SH-SY5Y (cell line): Measurements from ENCODE around the gene SAFB.

Source experiments
- GATA2 ChIP-seq: IDR thresholded peaks from 2 replicates; pipeline ENCODE4 v1.6.1; 2011; ENCODE audit warnings: mild to moderate bottlenecking, low read depth, low read length
- GATA3 ChIP-seq: IDR thresholded peaks from 2 replicates; pipeline ENCODE4 v1.6.1; 2011; ENCODE audit warnings: low read depth, mild to moderate bottlenecking, low read length, moderate library complexity

Gene SAFB

DNA sequence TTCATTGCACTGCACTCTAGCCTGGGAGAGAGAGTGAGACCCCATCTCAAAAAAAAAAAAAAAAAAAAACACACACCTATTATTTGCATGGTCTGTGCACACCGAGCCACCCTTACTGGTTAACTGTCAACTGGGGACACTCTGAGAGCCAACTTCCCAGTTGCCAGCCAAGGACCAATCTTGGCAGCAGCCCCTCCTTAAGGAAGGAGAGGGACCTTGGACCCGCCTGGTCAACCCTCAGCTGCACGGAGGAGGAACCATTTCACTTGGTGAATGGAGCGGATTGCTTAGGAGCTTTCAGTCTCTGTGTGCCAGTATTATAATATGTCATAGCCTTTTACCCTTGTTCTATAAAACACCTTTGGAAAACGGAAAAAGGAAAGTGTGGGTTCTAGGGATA is 32.5 kb downstream of the SAFB start:
- TF ChIP-seq GATA3 (no peak), GATA2 (no peak)

DNA sequence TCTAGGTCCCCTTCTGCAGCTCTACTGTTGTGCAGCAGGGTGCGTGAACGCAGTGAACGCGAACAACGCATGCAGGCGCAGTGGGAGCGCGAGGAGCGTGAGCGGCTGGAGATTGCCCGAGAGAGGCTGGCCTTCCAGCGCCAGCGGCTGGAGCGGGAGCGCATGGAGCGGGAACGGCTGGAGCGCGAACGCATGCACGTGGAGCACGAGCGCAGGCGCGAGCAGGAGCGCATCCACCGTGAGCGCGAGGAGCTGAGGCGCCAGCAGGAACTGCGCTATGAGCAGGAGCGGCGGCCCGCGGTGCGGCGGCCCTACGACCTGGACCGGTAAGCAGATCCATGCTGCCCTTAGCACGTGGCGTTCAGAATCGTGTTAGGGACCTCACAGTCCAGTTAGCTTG is 38.6 kb downstream of the SAFB start:
- TF ChIP-seq GATA3 (no peak), GATA2 (no peak)

DNA sequence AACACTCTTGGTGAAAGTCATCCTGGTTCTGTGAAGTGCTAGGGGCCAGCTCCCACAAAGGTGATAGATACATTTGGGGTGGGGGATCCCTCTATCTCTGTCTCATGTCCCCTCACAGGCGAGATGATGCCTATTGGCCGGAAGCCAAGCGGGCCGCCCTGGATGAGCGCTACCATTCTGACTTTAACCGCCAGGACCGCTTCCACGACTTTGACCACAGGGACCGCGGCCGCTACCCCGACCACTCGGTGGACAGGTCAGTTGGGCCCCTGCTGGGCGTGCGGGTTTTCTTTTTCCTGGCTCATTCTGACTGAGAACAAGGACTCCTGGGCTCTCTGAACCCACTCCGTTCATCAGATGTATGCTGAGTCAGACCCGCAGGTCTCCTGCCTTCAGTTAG is 41.0 kb downstream of the SAFB start:
- no peak for TF ChIP-seq GATA2
- TF ChIP-seq GATA3 = no peak

DNA sequence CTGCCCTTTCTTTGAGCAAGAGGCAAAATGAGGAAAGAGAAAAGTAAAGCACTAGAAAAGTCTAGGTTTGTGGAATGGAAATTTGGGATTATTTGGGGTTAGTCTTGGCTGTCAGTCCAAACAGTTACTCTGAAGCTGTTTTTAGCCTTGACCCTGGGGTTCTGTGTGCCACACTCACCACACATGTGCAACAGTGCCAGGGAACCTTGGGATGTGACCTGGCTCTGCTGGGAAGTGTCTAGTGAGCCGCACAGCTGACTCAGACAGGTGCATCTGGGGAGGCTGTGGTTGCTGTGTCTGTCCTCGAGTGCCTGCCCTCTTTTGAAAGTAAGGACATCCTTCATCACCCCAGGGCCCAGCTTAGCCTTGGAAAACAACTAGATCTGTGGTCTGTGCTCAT is 41.6 kb downstream of the SAFB start:
- TF ChIP-seq GATA2 = no peak
- TF ChIP-seq GATA3 = no peak

DNA sequence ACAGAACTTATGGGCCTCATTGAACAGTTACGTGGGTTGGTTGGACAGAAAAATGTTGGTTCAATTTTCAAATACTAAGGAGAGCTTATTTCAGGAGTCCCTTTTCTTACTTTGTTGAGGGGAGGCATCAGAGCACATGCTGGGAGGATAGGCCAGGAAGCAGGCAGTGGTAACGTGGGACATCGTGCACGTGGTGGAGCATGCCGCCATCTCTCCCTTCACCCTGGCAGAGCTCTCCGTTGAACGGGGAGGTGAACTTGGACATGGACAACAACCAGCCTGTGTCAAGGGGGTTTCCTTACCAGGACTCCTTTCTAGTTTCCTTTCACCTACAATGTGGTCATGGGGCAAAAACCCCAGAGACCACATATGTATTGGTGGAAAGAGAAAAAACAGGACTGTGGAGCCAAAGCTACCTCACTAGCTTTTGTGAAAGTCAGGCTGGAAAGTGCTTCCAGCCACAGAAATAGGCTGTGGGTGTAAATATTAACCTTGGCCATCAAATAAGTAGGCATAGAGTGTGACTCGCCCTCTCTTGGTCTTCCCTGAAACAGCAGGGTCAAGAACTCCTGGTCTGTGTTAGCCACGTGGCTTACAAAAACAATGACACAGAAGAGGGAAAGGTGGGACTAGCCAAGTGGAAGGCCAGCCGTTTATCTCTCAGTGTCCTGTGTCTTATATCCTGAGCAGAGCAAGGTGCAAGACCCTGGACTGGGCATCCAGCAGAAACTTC is 43.1 kb downstream of the SAFB start:
- TF ChIP-seq GATA3 (no peak), GATA2 (no peak)

DNA sequence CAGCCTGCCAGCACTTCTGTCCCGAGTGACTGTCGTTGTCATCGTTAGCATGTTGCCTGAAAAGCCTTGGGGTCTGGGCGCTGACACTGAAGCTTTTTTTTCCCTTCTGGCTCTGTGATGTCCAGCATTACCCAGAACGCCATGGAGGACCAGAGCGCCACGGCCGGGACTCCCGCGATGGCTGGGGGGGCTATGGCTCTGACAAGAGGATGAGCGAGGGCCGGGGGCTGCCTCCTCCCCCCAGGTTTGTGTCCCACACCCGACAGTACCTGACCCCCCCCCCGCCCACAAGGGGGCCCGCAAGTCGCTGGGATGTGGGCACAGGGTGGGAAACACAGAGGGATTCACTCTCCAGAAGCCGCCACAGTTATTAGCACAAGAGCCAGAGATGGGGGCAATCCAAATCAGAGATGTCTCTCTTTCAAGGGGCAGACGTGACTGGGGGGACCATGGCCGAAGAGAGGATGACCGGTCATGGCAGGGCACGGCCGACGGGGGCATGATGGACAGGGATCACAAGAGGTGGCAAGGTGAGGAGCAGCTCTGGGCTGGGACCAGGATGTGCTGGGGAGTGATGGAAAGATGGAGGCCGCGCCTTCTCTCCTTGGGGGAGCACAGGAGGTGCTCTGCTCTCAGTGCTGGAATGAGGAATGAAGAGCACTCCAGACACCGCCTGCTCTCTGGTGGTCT is 44.2 kb downstream of the SAFB start:
- TF ChIP-seq GATA3 (no peak), GATA2 (no peak)

DNA sequence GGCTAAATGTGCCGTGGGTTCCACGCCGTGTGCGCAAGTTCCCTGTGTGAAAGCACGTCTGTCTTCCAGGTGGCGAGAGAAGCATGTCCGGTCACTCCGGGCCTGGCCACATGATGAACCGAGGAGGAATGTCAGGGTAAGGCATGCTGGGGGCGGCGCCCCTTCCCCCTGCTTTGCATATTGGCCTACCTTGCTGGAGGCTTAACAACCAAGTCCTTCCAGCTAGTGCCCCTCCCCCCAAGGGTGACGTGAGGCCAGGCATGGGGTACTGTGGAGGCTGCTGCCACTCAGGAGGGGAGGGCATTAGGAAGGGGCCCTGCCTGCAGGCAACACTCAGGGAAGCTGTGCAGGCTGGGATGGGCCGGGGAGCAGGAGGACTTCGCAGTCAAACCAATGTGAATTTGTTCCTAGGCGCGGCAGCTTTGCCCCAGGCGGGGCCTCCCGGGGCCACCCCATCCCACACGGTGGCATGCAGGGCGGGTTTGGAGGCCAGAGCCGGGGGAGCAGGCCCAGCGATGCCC is 44.9 kb downstream of the SAFB start:
- no peak for TF ChIP-seq GATA3
- no peak for TF ChIP-seq GATA2

DNA sequence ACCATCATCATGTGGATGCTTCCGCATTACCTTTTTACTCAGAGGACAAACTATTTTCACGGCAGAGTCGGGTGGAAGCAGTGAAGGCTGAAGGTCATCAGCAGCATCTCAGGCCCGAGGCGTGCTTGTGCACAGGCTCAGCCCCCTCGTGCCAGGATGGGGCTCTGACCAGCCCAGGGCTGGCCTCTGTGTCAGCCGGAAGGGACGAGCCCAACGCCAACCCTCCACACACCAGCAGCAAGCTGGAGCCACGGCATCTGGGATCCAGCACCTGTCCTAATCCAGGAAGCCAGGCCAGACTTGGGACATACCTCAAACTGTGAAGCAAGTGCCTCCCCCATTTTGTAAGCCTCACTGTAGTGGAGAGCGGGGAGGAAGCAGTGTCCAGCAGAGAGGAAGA is 46.3 kb downstream of the SAFB start:
- TF ChIP-seq GATA3 = no peak
- TF ChIP-seq GATA2 = no peak

DNA sequence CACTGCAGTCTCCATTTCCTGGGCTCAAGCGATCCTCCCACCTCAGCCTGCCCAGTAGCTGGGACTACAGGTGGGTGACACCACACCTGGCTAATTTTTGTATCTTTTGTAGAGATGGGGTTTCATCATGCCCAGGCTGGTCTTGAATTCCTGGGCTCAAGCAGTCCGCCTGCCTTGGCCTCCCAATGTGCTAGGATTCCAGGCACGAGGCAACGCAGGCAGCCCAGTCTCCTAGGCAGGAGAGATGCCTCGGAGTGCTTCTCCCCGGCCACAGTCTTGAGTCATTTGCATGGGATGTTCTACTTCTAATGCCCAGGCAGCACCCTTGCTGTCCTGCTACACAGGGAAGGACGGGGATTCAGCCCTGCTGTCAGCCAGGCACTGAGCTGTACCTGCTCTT is 48.7 kb downstream of the SAFB start:
- TF ChIP-seq GATA2 (no peak), GATA3 (no peak)

DNA sequence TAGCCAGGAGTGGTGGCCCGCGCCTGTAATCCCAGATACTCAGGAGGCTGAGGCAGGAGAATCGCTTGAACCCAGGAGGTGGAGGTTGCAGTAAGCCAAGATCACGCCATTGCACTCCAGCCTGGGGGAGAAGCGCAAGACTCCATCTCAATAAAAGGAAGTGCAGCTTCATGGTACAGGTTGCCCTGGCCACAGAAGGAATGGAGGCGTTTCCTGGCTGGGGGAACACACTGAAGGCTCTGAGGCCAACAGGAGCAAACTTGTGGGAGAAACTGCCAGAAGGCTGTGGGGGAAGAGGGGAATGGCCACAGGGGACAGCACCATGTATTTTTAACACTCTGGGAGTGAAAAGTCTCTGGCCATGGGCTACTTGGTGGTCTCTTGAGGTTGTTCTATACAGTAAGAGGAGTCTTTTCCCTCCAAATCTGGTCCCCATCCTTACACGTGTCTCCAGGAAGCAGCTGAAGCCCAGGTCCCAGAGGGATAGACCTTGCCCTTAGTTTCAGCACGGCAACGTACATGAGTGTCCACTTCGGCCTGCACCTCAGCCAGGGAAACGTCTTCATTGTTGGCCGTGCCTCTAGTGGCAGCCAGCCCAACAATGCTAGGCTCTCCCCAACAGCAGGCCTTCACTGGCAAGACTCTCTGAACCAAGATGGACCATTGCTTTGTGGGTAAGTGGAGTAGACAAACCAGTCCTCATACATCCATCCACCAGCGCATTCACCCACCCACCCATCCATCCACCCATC is 50.0 kb downstream of the SAFB start:
- TF ChIP-seq GATA2 = no peak
- TF ChIP-seq GATA3 = no peak

DNA sequence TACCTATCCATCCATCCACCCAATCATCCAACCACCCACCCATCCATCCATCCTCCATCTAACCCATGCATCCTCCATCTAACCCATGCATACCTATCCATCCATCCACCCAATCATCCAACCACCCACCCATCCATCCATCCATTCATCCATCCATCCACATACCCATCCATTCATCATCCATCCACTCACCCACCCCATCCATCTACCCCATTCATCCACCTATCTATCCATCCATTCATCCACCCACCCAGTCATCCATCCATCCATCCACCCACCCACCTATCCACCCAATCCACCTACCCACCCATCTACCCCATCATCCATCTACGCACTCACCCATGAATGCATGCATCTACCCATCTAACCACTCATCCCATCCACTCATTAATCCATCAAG is 50.9 kb downstream of the SAFB start:
- TF ChIP-seq GATA3 = no peak
- no peak for TF ChIP-seq GATA2

DNA sequence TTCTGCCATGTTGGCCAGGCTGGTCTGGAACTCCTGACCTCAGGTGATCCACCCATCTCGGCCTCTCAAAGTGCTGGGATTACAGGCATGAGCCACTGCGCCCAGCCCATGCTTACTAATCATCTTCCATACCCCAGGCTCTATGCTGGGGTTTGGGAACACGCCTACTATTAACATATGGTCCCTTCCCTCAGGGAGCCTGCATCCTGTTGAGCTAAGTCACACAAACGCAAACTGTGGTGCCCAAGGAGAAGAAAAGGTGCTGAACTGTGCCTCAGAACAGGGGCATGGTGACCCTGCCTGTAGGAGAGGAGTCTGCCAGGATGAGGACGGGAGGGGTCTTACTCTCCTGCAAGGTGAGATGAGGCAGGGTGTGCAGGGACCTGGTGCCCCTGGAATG is 51.8 kb downstream of the SAFB start:
- TF ChIP-seq GATA2 (no peak), GATA3 (no peak)

DNA sequence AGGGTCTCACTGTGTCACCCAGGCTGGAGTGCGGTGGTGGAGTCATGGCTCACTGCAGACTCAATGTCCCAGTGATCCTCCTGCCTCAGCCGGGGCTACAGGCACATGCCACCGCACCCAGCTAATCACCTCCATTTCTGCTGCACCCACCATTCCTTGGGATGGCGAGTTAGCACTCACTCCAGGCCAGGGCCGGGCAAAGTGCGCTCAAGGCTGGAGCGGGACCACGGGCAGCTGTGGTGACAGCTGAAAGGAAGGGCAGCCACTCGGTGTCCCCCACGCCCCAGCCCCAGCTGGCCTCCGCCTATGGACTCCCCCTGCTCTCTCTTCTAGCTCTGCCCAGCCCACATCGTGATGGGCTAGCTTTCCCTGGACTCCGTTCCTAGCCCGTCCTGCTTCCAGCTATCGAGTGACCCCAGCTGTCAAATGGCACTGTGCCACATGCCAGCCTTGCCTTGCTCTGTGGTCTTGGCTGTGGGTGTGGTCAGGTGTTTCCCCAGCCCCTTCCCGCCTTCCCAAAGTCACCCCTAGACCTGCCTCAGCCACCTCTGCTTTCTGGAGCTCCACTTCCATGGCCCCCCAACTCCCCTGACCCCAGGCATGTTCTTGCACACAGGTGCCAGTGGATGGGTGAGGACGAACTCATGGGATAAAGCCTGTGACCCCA is 53.4 kb downstream of the SAFB start:
- TF ChIP-seq GATA2 (no peak), GATA3 (no peak)

DNA sequence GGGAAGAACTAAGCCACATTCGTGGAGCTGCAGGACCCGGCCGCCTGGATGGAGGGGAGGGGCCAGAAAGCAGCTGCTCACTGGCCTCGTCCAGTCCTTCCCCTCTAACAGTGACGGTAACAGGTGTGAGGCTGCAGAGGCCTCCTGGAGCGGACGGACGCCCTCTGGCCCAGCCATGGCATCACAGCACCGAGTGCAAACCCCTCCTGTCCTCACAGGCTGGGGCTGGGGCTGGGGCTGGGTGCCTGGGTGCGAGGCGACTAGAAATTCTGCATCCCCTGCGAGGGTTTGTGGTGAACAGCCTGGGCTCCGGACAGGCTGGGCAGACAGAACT is 53.9 kb downstream of the SAFB start:
- no peak for TF ChIP-seq GATA2
- no peak for TF ChIP-seq GATA3

DNA sequence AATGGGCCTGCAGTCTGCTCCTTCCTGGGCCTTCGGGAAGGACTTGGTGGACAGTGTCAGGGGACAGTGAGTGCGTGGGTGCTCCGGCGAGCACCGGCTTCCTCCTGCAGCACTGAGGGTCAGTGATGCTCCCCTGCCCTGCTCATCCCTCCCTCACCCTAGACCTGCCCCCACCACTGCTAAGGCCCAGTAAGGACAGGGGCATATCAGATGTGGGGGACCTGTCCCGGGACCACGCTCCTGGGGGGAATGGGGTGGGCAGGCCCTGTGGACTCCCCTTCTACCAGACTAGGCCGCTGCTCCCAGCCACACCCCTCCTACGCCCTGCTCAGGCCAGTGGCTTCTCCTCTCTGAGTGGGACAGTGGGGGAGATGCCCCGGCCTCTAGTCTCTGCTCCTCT is 54.3 kb downstream of the SAFB start:
- no peak for TF ChIP-seq GATA2
- no peak for TF ChIP-seq GATA3
